Hepatocyte (in vitro differentiated cells): ENCODE data around the gene TCF7L2.

Experiments
- EZH2 ChIP-seq: fragments of 200-600 bp; sonication (generic); IDR thresholded peaks from 2 replicates; pipeline ENCODE4 v1.6.1; 2016; ENCODE audit warnings: antibody characterized with exemption, mild to moderate bottlenecking, borderline replicate concordance
- TF ChIP-seq, protein P1 (sequence below): fragments of 200-600 bp; sonication (generic); IDR thresholded peaks from 2 replicates; pipeline ENCODE4 v1.5.1; 2016; ENCODE audit warnings: antibody characterized with exemption, mild to moderate bottlenecking; ENCODE audit not compliant: poor library complexity

GRCh38 chr10:112950714-112951358 lies 789 bp downstream of the TCF7L2 start:
- TF ChIP-seq, protein P1, sequence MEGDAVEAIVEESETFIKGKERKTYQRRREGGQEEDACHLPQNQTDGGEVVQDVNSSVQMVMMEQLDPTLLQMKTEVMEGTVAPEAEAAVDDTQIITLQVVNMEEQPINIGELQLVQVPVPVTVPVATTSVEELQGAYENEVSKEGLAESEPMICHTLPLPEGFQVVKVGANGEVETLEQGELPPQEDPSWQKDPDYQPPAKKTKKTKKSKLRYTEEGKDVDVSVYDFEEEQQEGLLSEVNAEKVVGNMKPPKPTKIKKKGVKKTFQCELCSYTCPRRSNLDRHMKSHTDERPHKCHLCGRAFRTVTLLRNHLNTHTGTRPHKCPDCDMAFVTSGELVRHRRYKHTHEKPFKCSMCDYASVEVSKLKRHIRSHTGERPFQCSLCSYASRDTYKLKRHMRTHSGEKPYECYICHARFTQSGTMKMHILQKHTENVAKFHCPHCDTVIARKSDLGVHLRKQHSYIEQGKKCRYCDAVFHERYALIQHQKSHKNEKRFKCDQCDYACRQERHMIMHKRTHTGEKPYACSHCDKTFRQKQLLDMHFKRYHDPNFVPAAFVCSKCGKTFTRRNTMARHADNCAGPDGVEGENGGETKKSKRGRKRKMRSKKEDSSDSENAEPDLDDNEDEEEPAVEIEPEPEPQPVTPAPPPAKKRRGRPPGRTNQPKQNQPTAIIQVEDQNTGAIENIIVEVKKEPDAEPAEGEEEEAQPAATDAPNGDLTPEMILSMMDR: no peak
- no peak for TF ChIP-seq EZH2
